ENCODE data around the gene MAS1L.

DNA sequence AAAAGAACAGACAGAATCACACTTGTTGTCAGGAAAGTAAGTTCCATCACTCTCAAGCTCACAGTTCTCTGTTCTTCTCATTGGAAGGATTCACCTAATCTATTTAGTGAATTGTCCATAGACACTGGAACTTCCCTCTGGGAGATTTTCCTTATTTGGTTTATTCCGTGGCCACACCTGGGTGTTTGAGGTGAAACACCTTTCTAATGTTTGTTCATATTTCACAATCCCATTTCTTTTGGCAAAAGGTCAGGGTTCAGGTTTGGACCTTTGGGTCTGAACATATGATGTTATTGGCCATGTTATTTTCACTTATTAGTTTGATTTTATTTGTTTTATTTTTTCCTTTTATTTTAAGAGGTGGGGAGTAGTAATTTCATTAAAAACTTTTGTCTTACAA is 4.0 kb downstream of the MAS1L start:
- TF ChIP-seq, protein P1, sequence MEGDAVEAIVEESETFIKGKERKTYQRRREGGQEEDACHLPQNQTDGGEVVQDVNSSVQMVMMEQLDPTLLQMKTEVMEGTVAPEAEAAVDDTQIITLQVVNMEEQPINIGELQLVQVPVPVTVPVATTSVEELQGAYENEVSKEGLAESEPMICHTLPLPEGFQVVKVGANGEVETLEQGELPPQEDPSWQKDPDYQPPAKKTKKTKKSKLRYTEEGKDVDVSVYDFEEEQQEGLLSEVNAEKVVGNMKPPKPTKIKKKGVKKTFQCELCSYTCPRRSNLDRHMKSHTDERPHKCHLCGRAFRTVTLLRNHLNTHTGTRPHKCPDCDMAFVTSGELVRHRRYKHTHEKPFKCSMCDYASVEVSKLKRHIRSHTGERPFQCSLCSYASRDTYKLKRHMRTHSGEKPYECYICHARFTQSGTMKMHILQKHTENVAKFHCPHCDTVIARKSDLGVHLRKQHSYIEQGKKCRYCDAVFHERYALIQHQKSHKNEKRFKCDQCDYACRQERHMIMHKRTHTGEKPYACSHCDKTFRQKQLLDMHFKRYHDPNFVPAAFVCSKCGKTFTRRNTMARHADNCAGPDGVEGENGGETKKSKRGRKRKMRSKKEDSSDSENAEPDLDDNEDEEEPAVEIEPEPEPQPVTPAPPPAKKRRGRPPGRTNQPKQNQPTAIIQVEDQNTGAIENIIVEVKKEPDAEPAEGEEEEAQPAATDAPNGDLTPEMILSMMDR (IDR thresholded peaks at IDR 0.05) = no peak
- no peak for TF ChIP-seq POLR2A (IDR thresholded peaks at IDR 0.05)
